HG03558 (cell line): Measurements from ENCODE around the gene FOXR1.
A peak's percentile ranks its signal among the peaks of the same experiment; 100 is the strongest.
"Not testable (repeated sequence)": the region's sequence is repeated elsewhere in the genome, so short reads cannot be mapped to it uniquely, and the experiment has no call there.

ENCODE experiments used
- ATAC-seq: cut with Tn5 transposase; IDR thresholded peaks from one replicate; pipeline ENCODE4 v1.9.1; 2021; ENCODE audit warnings: moderate number of reproducible peaks; ENCODE audit not compliant: unreplicated experiment; ENCODE audit errors: extremely low read depth

FOXR1 gene

DNA sequence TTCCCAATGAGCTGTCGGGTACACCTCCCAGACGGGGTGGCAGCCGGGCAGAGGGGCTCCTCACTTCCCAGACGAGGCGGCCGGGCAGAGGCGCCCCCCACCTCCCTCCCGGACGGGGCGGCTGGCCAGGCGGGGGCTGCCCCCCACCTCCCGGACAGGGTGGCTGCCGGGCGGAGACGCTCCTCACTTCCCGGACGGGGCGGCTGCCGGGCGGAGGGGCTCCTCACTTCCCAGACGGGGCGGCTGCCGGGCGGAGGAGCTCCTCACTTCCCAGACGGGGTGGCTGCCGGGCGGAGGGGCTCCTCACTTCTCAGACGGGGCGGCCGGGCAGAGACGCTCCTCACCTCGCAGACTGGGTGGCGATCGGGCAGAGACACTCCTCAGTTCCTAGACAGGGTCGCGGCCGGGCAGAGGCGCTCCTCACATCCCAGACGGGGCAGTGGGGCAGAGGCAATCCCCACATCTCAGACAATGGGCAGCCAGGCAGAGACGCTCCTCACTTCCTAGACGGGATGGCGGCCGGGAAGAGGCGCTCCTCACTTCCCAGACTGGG lies 20.0 kb downstream of the FOXR1 start:
- ATAC-seq: not testable (repeated sequence)

DNA sequence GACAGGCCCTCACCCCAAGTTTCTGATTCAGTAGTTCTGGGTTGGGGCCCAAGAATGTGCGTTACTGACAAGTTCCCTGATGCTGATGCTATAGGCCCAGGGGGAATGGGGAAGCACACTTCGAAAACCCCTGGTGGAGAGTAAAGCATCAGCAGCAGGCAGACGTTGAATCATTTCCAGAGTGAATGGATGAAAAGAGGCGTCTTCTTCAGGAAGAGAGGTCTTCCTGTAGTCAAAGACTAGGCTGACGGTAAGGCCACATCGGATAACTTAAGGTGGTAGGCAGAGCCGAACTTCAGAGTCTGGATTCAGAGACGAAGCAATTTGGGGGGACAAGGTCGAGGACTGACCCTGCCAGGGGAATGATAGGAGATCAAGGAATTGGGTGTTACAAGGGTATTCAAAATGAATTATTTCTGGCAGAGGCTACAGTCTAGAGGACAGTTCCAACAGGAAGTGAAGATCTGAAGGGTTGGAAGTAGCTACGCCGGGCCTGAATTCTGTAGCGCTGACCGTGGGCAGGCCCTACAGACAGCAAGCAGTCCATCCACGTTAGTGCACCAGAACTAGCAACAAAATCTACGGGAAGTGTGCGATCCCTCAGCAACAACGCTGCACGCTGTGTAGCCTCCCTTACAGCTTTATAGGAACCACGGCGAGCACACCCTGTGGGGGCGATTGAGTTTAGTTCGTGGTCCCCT lies 25.5 kb downstream of the FOXR1 start:
- ATAC-seq: no peak

GRCh38 chr11:118997627-118998387 lies 26.2 kb downstream of the FOXR1 start, which contains the start of gene CENATAC:
TSS of gene CENATAC (plus strand) at chr11:118998138. CDS start at chr11:118998198, 60 bp downstream.
- peak; percentile 77 for ATAC-seq

DNA sequence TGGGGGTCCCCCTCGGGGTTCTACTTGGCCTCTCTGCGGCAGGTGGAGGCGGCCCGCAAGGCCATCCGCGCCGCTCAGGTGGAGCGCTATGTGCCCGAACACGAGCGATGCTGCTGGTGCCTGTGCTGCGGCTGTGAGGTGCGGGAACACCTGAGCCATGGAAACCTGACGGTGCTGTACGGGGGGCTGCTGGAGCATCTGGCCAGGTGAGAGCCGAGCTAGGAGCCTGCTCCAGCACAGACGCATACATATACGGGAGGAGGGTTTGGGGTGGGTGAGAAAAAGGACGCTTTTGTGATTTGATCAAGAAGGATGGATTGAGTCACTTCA lies 26.8 kb downstream of the FOXR1 start:
- ATAC-seq: no peak

- ATAC-seq: no peak
These were observed 27.3 kb downstream of the FOXR1 start for GRCh38 chr11:118998822-118999221.

DNA sequence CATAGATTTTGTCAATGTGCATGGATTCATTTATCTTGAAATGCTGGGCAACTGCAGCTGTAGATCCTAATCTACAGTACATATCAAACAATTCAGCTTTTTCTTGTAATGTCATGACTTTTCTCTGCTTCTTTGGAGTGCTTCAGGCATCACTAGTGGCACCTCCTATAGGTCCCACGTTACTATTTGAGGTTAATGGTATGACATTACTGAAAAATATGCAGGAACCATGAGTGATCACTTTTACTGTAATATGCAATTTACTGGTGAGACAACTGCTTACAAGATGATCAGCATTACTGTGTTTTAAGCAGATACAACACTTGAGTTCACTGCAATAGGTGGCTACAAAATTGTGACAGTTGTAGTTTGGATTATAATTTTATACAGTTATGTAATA lies 29.3 kb downstream of the FOXR1 start:
- ATAC-seq: no peak

DNA sequence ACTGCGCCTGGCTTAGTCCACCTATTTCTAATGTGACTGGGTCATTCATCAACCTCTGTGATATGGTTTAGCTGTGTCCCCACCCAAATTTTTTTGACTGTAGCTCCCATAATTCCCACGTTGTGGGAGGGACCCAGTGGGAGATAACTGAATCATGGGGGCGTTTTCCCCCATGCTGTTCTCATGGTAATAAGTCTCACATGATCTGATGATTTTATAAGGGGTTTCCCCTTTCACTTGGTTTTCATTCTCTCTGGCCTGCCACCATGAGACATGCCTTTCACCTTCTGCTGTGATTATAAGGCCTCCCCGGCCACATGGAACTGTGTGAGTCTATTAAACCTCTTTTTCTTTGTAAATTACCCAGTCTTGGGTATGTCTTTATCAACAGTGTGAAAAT lies 35.1 kb downstream of the FOXR1 start:
- ATAC-seq: no peak

DNA sequence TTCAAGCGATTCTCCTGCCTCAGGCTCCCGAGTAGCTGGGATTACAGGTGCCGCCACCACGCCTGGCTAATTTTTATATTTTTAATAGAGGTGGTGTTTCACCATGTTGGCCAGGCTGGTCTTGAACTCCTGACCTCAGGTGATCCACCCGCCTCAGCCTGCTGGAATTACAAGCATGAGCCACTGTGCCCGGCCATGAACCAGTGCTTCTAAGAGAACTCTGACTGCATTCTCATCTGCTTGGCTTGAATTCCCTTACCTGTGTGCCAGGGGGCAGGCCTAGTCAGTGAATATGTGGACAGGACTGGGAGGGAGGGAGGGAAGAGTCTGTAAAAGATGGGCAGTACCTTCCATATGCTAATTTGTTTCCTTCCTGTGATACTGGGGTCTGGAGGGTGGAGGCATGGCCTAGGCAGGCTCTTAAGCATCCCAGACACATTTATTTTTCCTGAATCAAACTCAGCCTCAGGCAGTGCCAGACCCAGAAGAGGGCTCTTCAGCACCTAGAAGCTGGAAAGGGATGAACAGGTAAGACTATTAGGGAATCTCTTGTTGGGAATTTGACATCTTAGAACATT lies 40.0 kb downstream of the FOXR1 start:
- ATAC-seq: no peak

GRCh38 chr11:119012629-119013170 lies 41.1 kb downstream of the FOXR1 start:
- no peak for ATAC-seq

- ATAC-seq: no peak
These were observed 42.8 kb downstream of the FOXR1 start for GRCh38 chr11:119014209-119014924.

- no peak for ATAC-seq
These were observed 43.6 kb downstream of the FOXR1 start for GRCh38 chr11:119015054-119015611.

GRCh38 chr11:119016216-119017009 lies 44.9 kb downstream of the FOXR1 start:
- ATAC-seq: no peak

- ATAC-seq: not testable (repeated sequence)
These were observed 45.8 kb downstream of the FOXR1 start for GRCh38 chr11:119017377-119017776.

GRCh38 chr11:119018074-119018938 lies 46.7 kb downstream of the FOXR1 start, which contains the start of the genes RPS25 and TRAPPC4:
TSS of gene RPS25 (minus strand) at chr11:119018343. CDS start at chr11:119018284, 59 bp downstream.
TSS of gene TRAPPC4 (plus strand) at chr11:119018766. CDS start at chr11:119018796, 30 bp downstream.
- peak; percentile 62 for ATAC-seq

- ATAC-seq: no peak
These were observed 48.4 kb downstream of the FOXR1 start for GRCh38 chr11:119019996-119020395.

DNA sequence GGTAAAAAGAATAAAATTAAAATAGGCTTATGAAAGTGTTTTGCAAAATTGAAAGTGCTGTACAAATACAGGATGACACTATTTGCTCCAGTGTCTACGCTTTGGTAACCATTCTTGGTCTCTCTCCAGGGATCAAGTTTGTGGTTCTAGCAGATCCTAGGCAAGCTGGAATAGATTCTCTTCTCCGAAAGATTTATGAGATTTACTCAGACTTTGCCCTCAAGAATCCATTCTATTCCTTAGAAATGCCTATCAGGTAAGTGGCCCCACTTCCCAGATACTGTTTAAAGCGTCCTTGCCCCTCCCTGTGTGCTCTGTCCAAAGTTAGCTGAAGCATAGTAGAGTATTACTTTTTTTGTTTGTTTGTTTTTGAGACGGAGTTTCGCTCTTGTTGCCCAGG lies 50.1 kb downstream of the FOXR1 start:
- ATAC-seq: no peak

GRCh38 chr11:119023741-119024140 lies 52.2 kb downstream of the FOXR1 start:
- no peak for ATAC-seq
